Measurements from ENCODE around the gene NDUFV1. TPM values are rescaled to one million over a fixed set of nuclear protein-coding genes. Genes with fewer than 3 reads are reported as not detected.
"Not testable (repeated sequence)": the region's sequence is repeated elsewhere in the genome, so short reads cannot be mapped to it uniquely, and the experiment has no call there.

NDUFV1 gene
- polyA plus RNA-seq, 1 of the 3 experiments (the other 2 are of a cell fraction): 278 TPM

GRCh38 chr11:67620621-67621020 is 13.9 kb downstream of the NDUFV1 start:
- H3F3A ChIP-seq (replicated peaks; ENCODE audit: insufficient read depth); H3K4me2 ChIP-seq; H3K9me3 ChIP-seq; H2AFZ ChIP-seq (ENCODE audit: low read depth); H3K27ac ChIP-seq (ENCODE audit: low read depth in 2 of 2, low read length in 1 of 2); H3K27me3 ChIP-seq (ENCODE audit: insufficient read depth); H3K4me1 ChIP-seq (ENCODE audit: control insufficient read depth in 1 of 2, insufficient read depth in 2 of 2, low read depth in 1 of 2, low read length in 1 of 2); H4K20me1 ChIP-seq (ENCODE audit: insufficient read depth); H3K4me3 ChIP-seq (ENCODE audit: low read depth in 2 of 2, low read length in 1 of 2); H3K79me2 ChIP-seq (ENCODE audit: insufficient read depth); H3K9ac ChIP-seq; H3K36me3 ChIP-seq (replicated peaks in 1 of 2; ENCODE audit: control insufficient read depth in 1 of 2, insufficient read depth in 2 of 2, low read length in 1 of 2); H3K9me2 ChIP-seq; DNase-seq; POLR2A ChIA-PET: not testable (repeated sequence)
- CTCF ChIA-PET: interaction anchor here (1.2 to 1.3 kb wide), 2 partner anchors 8 to 10 kb away, joined by 3 to 7 read pairs; partner anchors contain the start of gene NUDT8
- 55% methylated on average over 6 of the region's 13 CpGs for WGBS (ENCODE audit: low lambda C conversion rate)

- 55% methylated on average over 3 of the region's 3 CpGs for WGBS (ENCODE audit: low lambda C conversion rate)
- DNase-seq; H4K20me1 ChIP-seq (ENCODE audit: insufficient read depth); H3K4me3 ChIP-seq (ENCODE audit: low read depth in 2 of 2, low read length in 1 of 2); H3K9ac ChIP-seq; H3K4me2 ChIP-seq; POLR2A ChIA-PET; H3K36me3 ChIP-seq (replicated peaks in 1 of 2; ENCODE audit: control insufficient read depth in 1 of 2, insufficient read depth in 2 of 2, low read length in 1 of 2); H3K9me3 ChIP-seq; H3K27me3 ChIP-seq (ENCODE audit: insufficient read depth); H3K4me1 ChIP-seq (ENCODE audit: control insufficient read depth in 1 of 2, insufficient read depth in 2 of 2, low read depth in 1 of 2, low read length in 1 of 2); CTCF ChIA-PET; H3K27ac ChIP-seq (ENCODE audit: low read depth in 2 of 2, low read length in 1 of 2); H2AFZ ChIP-seq (ENCODE audit: low read depth); H3F3A ChIP-seq (replicated peaks; ENCODE audit: insufficient read depth); H3K9me2 ChIP-seq; H3K79me2 ChIP-seq (ENCODE audit: insufficient read depth): not testable (repeated sequence)
Observed at GRCh38 chr11:67621928-67622327, 15.2 kb downstream of the NDUFV1 start.

GRCh38 chr11:67622905-67623304 is 16.2 kb downstream of the NDUFV1 start:
- H3K27me3 ChIP-seq (ENCODE audit: insufficient read depth); H3K36me3 ChIP-seq (replicated peaks in 1 of 2; ENCODE audit: control insufficient read depth in 1 of 2, insufficient read depth in 2 of 2, low read length in 1 of 2); H2AFZ ChIP-seq (ENCODE audit: low read depth); H3F3A ChIP-seq (replicated peaks; ENCODE audit: insufficient read depth); H3K9me2 ChIP-seq; H3K4me1 ChIP-seq (ENCODE audit: control insufficient read depth in 1 of 2, insufficient read depth in 2 of 2, low read depth in 1 of 2, low read length in 1 of 2); POLR2A ChIA-PET; H4K20me1 ChIP-seq (ENCODE audit: insufficient read depth); CTCF ChIA-PET; H3K79me2 ChIP-seq (ENCODE audit: insufficient read depth); H3K4me2 ChIP-seq; H3K9me3 ChIP-seq; H3K9ac ChIP-seq; H3K27ac ChIP-seq (ENCODE audit: low read depth in 2 of 2, low read length in 1 of 2); H3K4me3 ChIP-seq (ENCODE audit: low read depth in 2 of 2, low read length in 1 of 2); DNase-seq: not testable (repeated sequence)
- WGBS (ENCODE audit: low lambda C conversion rate): 57% methylated on average over 6 of the region's 7 CpGs

GRCh38 chr11:67623795-67624194 is 17.1 kb downstream of the NDUFV1 start:
- DNase-seq; POLR2A ChIA-PET; H3K4me3 ChIP-seq (ENCODE audit: low read depth in 2 of 2, low read length in 1 of 2); H3K4me2 ChIP-seq; CTCF ChIA-PET; H3K4me1 ChIP-seq (ENCODE audit: control insufficient read depth in 1 of 2, insufficient read depth in 2 of 2, low read depth in 1 of 2, low read length in 1 of 2); H4K20me1 ChIP-seq (ENCODE audit: insufficient read depth); H3K79me2 ChIP-seq (ENCODE audit: insufficient read depth); H3F3A ChIP-seq (replicated peaks; ENCODE audit: insufficient read depth); H3K36me3 ChIP-seq (replicated peaks in 1 of 2; ENCODE audit: control insufficient read depth in 1 of 2, insufficient read depth in 2 of 2, low read length in 1 of 2); H3K9me2 ChIP-seq; H2AFZ ChIP-seq (ENCODE audit: low read depth); H3K27me3 ChIP-seq (ENCODE audit: insufficient read depth); H3K27ac ChIP-seq (ENCODE audit: low read depth in 2 of 2, low read length in 1 of 2); H3K9ac ChIP-seq; H3K9me3 ChIP-seq: not testable (repeated sequence)
- WGBS (ENCODE audit: low lambda C conversion rate): 91% methylated on average over 1 of the region's 1 CpG

- H3K27me3 ChIP-seq (ENCODE audit: insufficient read depth); H2AFZ ChIP-seq (ENCODE audit: low read depth); H3K9me3 ChIP-seq; H3K27ac ChIP-seq (ENCODE audit: low read depth in 2 of 2, low read length in 1 of 2); POLR2A ChIA-PET; H3K4me3 ChIP-seq (ENCODE audit: low read depth in 2 of 2, low read length in 1 of 2); H4K20me1 ChIP-seq (ENCODE audit: insufficient read depth); H3K4me2 ChIP-seq; H3K9me2 ChIP-seq; H3K79me2 ChIP-seq (ENCODE audit: insufficient read depth); H3K36me3 ChIP-seq (replicated peaks in 1 of 2; ENCODE audit: control insufficient read depth in 1 of 2, insufficient read depth in 2 of 2, low read length in 1 of 2); H3K9ac ChIP-seq; DNase-seq; H3F3A ChIP-seq (replicated peaks; ENCODE audit: insufficient read depth): not testable (repeated sequence)
- H3K4me1 ChIP-seq (ENCODE audit: control insufficient read depth in 1 of 2, insufficient read depth in 2 of 2, low read depth in 1 of 2, low read length in 1 of 2): peaks cover 0 to 11% of the 10 kb centered on the region in 2 experiments; a peak in 1 of 4 replicates
- CTCF ChIA-PET: interaction anchor here (1.2 to 17.8 kb wide), 3 partner anchors 11 to 54 kb away, joined by 4 to 308 read pairs (median 107); partner anchors contain the start of gene ACY3
- WGBS (ENCODE audit: low lambda C conversion rate): 97% methylated on average over 8 of the region's 10 CpGs
Observed at GRCh38 chr11:67626131-67626833, 19.5 kb downstream of the NDUFV1 start.
